ENCODE results near the gene NUP88.

Gene NUP88

DNA sequence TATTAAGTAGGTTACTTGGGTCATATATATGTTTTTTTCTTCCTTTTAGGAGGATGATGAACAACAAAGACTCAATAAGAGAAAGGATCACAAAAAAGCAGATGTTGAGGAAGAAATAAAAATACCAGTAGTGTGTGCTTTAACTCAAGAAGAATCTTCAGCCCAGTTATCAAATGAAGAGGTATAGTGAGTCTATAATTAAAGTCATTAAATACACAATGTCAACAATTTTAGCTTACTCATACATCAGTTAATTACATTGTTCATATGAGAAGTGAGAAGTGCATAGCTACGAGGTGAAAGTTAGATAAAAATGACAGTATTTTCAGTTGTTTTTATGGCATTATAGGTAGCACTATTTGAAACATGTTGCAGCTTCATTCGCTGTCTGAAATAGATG lies 65.2 kb downstream of the NUP88 start:
- DNase-seq, result no peak

DNA sequence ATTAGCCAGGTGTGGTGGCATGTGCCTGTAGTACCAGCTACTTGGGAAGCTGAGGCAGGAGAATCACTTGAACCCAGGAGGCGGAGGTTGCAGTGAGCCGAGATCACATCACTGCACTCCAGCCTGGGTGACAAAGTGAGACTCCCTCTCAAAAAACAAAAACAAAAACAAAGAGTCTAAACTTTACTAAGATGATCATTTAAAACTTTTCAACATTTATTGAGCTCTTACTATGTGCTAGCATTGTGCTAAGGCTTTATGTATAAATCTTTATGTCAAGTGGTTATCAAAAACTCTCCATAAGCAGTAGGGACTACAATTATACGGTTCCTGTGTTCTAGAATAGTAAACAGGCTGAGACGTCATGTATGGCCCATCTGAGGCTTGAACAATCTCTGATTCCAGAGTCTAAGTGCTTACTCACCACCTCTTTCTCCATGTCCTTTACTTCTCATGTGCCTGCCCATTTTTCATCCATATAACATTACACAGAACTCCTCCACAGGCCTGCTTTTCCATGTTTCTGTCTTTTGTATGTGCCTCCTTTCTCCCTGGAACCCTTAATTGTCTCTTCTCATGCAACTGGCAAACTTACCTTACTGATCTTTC lies 66.7 kb downstream of the NUP88 start:
- no peak for DNase-seq

DNA sequence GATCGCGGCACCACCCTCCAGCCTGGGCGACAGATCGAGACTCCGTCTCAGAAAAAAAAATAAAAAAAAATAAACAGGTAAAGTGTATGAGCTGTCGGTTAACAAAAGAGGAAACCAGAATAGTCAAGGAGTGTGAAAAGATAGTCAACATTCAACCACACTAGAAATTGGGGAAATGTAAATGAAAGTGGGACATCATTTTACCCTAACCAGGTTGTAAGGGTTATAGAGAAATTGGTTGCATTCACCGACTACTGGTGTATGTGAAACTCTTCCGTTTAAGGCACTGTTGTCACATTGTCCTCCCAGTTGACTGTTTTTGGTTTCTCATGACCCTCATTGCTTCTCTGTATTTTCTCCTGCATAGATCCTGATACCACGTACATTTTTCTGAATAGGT lies 74.5 kb downstream of the NUP88 start:
- no peak for DNase-seq
